GM19395 (cell line): Measurements from ENCODE around the gene SLC25A38.

ENCODE experiments used
- ATAC-seq: cut with Tn5 transposase; IDR thresholded peaks from one replicate; pipeline ENCODE4 v1.9.1; 2021; ENCODE audit warnings: mild to moderate bottlenecking, moderate library complexity; ENCODE audit not compliant: unreplicated experiment

The SLC25A38 gene

GRCh38 chr3:39376959-39377634 is 6.1 kb upstream of the SLC25A38 start:
- ATAC-seq = no peak

- peak; percentile 78 for ATAC-seq
Measured at GRCh38 chr3:39378088-39378487, 5.1 kb upstream of the SLC25A38 start.

DNA sequence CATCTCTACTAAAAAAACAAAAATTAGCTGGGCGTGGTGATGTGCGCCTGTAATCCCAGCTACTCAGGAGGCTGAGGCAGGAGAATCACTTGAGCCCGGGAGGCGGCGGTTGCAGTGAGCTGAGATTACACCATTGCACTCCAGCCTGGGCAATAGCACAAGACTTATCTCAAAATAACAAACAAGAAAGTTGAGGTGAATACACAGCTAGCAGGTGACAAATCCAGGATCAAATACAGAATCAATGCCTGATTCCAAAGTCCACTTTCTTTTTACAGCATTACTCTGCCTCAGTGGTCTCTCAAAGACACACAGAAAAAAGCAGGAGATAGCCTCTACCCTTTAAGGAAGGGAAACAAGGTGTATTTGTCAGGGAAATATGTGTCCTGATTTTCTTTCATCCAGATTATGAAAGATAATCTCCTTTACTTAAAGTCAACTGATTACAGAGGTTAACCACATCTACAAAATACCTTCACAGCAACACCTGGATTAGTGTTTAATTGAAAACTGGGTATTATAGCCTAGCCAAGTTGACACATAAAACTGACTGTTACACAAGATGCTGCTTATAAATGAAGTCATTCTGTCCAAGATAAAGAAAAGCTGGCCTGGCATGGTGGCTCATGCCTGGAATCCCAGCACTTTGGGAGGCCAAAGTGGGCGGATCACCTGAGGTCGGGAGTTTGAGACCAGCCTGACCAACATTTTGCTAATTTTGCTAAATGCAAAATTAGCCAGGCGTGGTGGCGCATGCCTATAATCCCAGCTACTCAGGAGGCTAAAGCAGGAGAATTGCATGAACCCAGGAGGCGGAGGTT is 4.0 kb upstream of the SLC25A38 start:
- ATAC-seq = no peak

GRCh38 chr3:39379778-39380155 is 3.4 kb upstream of the SLC25A38 start:
- ATAC-seq = no peak

GRCh38 chr3:39381432-39381831 is 1.7 kb upstream of the SLC25A38 start:
- no peak for ATAC-seq

GRCh38 chr3:39383881-39384664 is 903 bp downstream of the SLC25A38 start:
- ATAC-seq = peak; percentile 71

DNA sequence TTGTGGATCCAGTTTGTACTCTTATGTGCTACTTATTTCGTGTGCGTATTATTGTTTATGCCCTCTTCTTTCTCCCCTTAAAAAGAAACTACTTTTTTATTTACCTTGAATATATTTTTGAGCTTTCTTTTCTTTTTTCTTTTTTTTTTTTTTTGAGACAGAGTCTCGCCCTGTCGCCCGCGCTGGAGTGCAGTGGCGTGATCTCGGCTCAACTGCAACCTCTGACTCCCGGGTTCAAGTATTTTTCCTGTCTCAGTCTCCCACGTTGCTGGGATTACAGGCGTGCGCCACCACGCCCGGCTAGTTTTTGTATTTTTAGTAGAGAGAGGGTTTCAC is 1.5 kb downstream of the SLC25A38 start:
- ATAC-seq = no peak

DNA sequence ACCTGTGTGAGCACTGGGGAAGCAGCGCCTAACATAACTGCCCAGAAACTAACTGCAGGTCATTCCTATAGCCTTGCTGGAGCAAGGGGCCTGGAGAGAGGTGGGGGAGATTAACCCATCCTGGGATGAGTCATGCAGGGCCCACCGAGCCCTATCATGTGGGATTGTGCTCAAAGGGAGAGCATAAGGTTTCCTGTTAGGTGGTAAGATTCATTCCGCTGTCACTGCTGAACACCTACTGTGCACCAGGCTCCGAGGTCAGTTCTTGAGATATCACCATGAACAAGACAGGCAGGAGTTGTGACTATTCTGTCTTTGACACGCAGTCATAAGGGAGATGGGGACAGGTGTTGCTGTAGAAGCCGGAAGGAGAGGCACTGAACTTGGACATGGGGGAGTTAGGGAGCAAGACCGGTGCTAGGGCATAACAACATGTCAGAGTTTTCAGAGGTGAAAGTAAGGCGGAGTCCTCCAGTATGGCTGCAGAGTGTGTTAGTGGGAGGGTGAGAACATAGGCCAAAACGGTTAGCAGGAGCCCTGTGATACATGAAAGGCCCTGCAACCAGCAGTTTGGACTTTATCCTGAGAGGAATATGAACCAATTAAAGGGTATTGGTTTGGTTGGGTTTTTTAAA is 2.4 kb downstream of the SLC25A38 start:
- ATAC-seq = no peak

DNA sequence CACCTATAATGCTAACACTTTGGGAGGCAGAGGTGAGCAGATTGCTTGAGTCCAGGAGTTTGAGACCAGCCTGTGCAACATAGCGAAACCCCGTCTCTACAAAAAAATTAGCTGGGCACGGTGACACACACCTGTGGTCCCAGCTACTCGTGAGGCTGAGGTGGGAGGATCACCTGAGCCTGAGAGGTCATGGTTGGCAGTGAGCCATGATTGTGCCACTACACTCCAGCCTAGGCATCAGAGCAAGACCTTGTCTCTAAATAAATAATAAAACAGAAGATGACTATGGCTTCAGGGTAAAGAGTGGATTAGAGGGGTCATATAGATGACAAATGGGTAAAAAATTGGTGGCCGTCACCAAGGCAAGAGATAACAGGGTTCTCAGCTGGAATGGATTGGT is 3.1 kb downstream of the SLC25A38 start:
- ATAC-seq = no peak

DNA sequence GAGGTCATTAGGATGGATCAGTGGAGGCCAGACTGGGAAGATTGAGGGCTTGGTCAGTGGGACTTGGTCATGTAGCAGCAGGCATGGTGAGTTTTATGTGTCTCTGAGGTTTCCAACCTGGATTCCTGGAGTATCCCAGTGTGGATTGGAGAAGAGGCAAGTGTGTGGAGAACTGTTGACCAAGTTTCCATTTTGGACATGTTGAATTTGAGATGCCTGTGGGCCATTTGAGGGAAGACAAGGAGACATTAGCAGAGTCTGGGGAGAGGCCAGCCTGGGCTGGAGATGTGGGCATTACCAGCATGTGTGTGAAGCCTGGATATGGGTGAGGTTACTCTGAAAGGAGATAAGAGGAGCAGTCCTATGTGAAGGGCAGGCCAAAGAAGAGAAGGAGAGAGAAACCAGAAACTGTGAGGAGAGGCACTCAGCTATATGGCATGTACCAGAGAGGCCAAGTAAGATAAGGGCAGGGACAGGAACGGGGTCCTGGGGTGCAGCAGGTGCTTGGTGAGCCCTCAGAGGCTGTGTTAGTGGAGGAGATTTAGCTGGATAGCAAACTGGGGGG is 4.3 kb downstream of the SLC25A38 start:
- no peak for ATAC-seq

DNA sequence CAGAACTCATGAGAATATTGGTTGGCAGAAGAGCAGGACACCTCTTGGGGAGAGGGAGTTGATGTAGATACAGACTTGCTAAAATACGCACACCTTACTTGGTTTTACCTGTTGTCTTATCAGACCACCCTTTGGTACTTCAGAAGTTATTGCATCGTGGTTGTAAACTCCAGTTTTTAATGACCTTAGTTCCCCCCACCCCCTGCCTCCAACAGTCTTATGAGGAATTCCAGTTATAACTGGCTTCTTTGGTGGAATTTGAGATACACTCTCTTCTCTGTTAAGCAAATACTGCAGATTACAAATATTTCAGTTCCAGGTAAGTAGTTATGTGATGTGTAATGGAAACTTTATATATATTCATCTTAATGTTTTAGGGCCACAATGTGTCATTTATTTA is 5.0 kb downstream of the SLC25A38 start:
- no peak for ATAC-seq

DNA sequence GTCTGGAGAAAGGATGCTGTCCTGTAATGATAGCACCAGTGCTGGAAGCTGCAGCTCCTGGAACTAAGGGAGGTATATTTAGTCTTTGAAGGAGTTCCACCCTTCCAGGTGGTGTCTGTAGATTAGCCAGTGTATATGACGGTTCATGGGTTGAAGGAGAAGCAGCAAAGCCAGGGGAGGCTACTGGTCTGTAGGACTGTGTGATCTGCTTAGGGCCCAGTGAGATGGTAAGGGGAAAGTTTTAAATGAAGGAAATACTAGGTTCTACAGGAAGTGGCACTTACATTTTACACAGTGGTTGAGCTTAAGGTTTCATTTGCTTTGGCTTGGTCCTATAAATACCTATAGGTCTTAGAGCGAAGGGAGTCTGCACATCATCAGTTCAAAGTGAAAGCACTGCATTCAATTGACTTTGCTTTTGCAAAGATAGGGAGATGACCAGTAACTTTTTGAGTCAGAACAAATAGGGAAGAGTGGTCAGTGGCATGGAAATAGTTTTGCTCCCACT is 5.6 kb downstream of the SLC25A38 start:
- peak; percentile 85 for ATAC-seq

DNA sequence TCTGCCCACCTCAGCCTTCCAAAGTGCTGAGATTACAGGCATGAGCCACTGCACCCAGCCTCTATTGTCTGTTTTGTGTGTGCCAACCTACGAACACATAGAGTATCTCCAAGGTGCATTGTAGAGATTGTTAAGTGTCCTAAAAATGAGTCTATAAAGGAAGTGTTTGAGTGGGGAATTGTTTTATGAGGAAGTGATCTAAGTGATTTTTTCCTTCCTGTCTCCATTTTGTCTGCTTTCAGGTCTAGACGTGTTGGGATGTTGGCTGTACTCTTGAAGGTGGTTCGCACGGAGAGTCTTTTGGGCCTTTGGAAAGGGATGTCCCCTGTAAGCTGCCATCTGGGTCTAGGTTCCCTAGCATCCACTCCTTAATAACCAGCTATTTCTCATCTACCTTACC is 7.0 kb downstream of the SLC25A38 start:
- ATAC-seq = no peak

- no peak for ATAC-seq
Measured at GRCh38 chr3:39396690-39397089, 13.5 kb downstream of the SLC25A38 start.

- ATAC-seq = no peak
Measured at GRCh38 chr3:39398700-39399099, 15.5 kb downstream of the SLC25A38 start.

GRCh38 chr3:39401983-39402382 is 18.8 kb downstream of the SLC25A38 start:
- ATAC-seq = no peak

GRCh38 chr3:39404943-39405686 is 21.9 kb downstream of the SLC25A38 start:
- ATAC-seq = no peak

DNA sequence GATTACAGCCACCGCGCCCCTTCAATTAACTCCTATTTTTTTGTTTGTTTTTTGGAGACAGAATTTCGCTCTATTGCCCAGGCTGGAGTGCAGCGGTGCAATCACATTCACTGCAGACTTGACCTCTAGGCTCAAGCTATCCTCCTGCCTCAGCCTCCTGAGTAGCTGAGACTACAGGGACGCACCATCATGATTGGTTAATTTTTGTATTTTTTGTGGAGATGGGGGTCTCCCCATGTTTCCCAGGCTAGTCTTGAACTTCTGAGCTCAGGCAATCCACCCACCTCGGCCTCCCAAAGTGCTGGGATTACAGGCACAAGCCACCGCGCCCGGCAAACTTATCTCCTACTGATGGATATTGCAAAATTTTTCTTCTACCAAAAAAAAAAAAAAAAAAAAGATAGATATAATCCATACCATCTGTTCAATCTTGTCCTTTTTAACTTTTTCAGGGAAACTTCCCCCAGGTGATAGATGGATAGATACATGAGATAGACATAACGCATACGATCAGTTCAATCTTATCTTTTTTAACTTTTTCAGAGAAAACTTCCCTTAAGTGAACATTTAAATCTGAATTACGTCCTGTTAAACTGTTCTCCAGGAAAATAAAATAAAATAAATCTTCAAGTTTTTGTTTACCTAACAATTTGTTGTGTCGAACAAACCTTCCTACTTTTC is 22.7 kb downstream of the SLC25A38 start:
- no peak for ATAC-seq
